Spleen (tissue), 7 donors: ENCODE measurements around the gene AQP12A.

Experiments
- CTCF ChIP-seq, 11 experiments: fragments of 200-600 bp in 7 of 11; fragments of 450-650 bp in 4 of 11; sonication (generic) in 4 of 11; IDR thresholded peaks in 8 of 11; conservative IDR thresholded peaks in 3 of 11; 1 replicate in 7 of 11; 2 replicates in 4 of 11; pipeline versions ENCODE4 v1.4.0 to v1.8.0; 2016 to 2021; ENCODE audit warnings: antibody characterized with exemption in 11 of 11, inconsistent platforms in 4 of 11, mild to moderate bottlenecking in 1 of 11
- POLR2A ChIP-seq, 3 donors: fragments of 450-650 bp; IDR thresholded peaks; one replicate each; pipeline ENCODE4 v1.5.1; 2017; ENCODE audit warnings: antibody characterized with exemption in 3 of 3, mild to moderate bottlenecking in 1 of 3
- donor health status: DM: no; HTN: no; CAD: no; lungs with moderate emphysema.
- donor health status: DM: no; HTN: no; CAD: no.
- donor health status: DM: no; HTN: no; CAD: no.

- TF ChIP-seq CTCF (IDR thresholded peaks at IDR 0.05 in 8 of 11, conservative IDR thresholded peaks at IDR 0.05 in 3 of 11) (no peak), POLR2A (IDR thresholded peaks at IDR 0.05) (no peak)
Measured at GRCh38 chr2:240718896-240719490, 27.3 kb downstream of the AQP12A start.
